Measurements from ENCODE around the gene IGSF9. TPM values are rescaled to one million over a fixed set of nuclear protein-coding genes. Genes with fewer than 3 reads are reported as not detected.

The IGSF9 gene
- total and polyA plus RNA-seq, 2 of the 4 experiments (the other 2 are of a cell fraction): 0.05 TPM; not detected in 1

GRCh38 chr1:159879977-159880376 is 65.4 kb downstream of the IGSF9 start:
- H4K5ac ChIP-seq (ENCODE audit: low read depth, low read length): peak overlapping the region; percentile 70; the same call in 1 of the 2 replicates
- peak overlapping the region; percentile 37 for H2BK5ac ChIP-seq (ENCODE audit: low read depth, low read length, poor library complexity, severe bottlenecking)
- peak overlapping the region; percentile 48; the same call in 1 of the 2 replicates for H3K23ac ChIP-seq (ENCODE audit: low read depth, low read length)
- ChIA-PET POLR2A (ENCODE audit: unreplicated experiment) (no interaction called here), CTCF (interaction anchor here (1.2 kb wide), 2 partner anchors 17 to 81 kb away, joined by 3 read pairs; no protein-coding TSS in a partner anchor)
- peak overlapping the region; percentile 48; the same call in 1 of the 2 replicates for H3K14ac ChIP-seq (replicated peaks; ENCODE audit: low read depth, low read length)
- no CpG with 5 or more reads among the region's 4 CpGs for WGBS, 2 experiments (ENCODE audit: extremely low coverage in 2 of 2, insufficient read length in 1 of 2)
- DNase-seq: peak; percentile 87
- peak overlapping the region; percentile 74; the same call in 1 of the 2 replicates for H3K4me2 ChIP-seq (ENCODE audit: low read depth, low read length)
- H3K4me3 ChIP-seq (ENCODE audit: insufficient read depth, low read depth, low read length): no peak overlapping the region
- peak overlapping the region; percentile 86 for H2BK20ac ChIP-seq (ENCODE audit: low read depth, low read length)
- H2BK15ac ChIP-seq (ENCODE audit: low read depth, low read length): peak overlapping the region; percentile 25; the same call in 2 of the 3 replicates
- H3K56ac ChIP-seq (ENCODE audit: extremely low read depth, insufficient read depth, low read length): no peak overlapping the region
- no peaks in the 10 kb centered on the region for H4K20me1 ChIP-seq (ENCODE audit: insufficient read depth, low read length)
- H3K27me3 ChIP-seq (ENCODE audit: control insufficient read depth, insufficient read depth, low read length): no peaks in the 10 kb centered on the region
- peak overlapping the region; percentile 69 for H2BK120ac ChIP-seq (ENCODE audit: low read depth, low read length)
- no peak overlapping the region for H3K9ac ChIP-seq (ENCODE audit: low read depth, low read length)
- peak overlapping the region; percentile 82; the same call in 1 of the 2 replicates for H3K4ac ChIP-seq (ENCODE audit: low read depth, low read length)
- peak overlapping the region; percentile 1 to 85; a peak in 2 of 4 replicates for H4K8ac ChIP-seq (ENCODE audit: low read depth in 2 of 2, low read length in 2 of 2)
- H4K91ac ChIP-seq (ENCODE audit: insufficient read depth, low read depth, low read length): peak overlapping the region; percentile 52
- no peak overlapping the region for H3K27ac ChIP-seq (ENCODE audit: insufficient read depth, low read length)
- no peaks in the 10 kb centered on the region for H3K79me1 ChIP-seq (ENCODE audit: low read depth in 1 of 2, low read length in 2 of 2)
- ATAC-seq (ENCODE audit: low read depth): peak; percentile 33
- H3K18ac ChIP-seq (ENCODE audit: low read depth, low read length): peak overlapping the region; percentile 80; the same call in 1 of the 2 replicates
- H2AFZ ChIP-seq (replicated peaks; ENCODE audit: low read length, poor library complexity): peak overlapping the region; percentile 59
- H3K9me1 ChIP-seq (ENCODE audit: insufficient read depth, low read length): peaks cover 18% of the 10 kb centered on the region
- intact Hi-C loops (cut with micrococcal nuclease): no loop called here
- in situ Hi-C loops (cut with MboI; ENCODE audit: low sequenced_read_pairs): loop anchor here (25.0 kb wide), 1 partner anchor 668 kb away; the partner anchor contains the start of gene ACKR1
- BruUV-seq (replicated peaks): no TSS peak
- H3K4me1 ChIP-seq (ENCODE audit: control insufficient read depth, insufficient read depth, low read length): peaks cover 15% of the 10 kb centered on the region
- peak overlapping the region; percentile 77 for H2AK5ac ChIP-seq (ENCODE audit: low read depth, low read length)
- no peak overlapping the region for H2AK9ac ChIP-seq (replicated peaks; ENCODE audit: low read depth, low read length, poor library complexity)
- no peaks in the 10 kb centered on the region for H3K9me3 ChIP-seq (ENCODE audit: control insufficient read depth, insufficient read depth, low read length)
- dilution Hi-C loops (cut with HindIII; ENCODE audit: low sequenced_read_pairs, unreplicated experiment): loop anchor here (25.0 kb wide), 1 partner anchor 93 kb away; the partner anchor contains the start of gene DUSP23
- H3K36me3 ChIP-seq (ENCODE audit: control insufficient read depth, insufficient read depth, low read length): no peaks in the 10 kb centered on the region
- 0 out of 2 replicates have a peak, but pooled peaks have one; percentile 5 for TF ChIP-seq SMC3 (IDR thresholded peaks at IDR 0.05; ENCODE audit: low read depth, low read length)
- TF ChIP-seq CHD1 (IDR thresholded peaks at IDR 0.05; ENCODE audit: low read depth, low read length): no peak
- TF ChIP-seq BHLHE40 (IDR thresholded peaks at IDR 0.05; ENCODE audit: low read depth, low read length): no peak
- TF ChIP-seq CEBPB (IDR thresholded peaks at IDR 0.05; ENCODE audit: low read depth, low read length): peak; percentile 97
- TF ChIP-seq NFE2L2 (IDR thresholded peaks at IDR 0.05; ENCODE audit: low read depth, low read length): peak; percentile 96
- TF ChIP-seq MAFK (IDR thresholded peaks at IDR 0.05; ENCODE audit: low read depth, low read length): peak; percentile 96
- peak; percentile 68 for TF ChIP-seq FOS (IDR thresholded peaks at IDR 0.05; ENCODE audit: low read depth, low read length)

Measured in IMR-90 (cell line).